Body of pancreas (tissue), 4 donors: Measurements from ENCODE around the gene DNAJC1.
"Not testable (repeated sequence)": the region's sequence is repeated elsewhere in the genome, so short reads cannot be mapped to it uniquely, and the experiment has no call there.

Experiments
- POLR2A ChIP-seq, 3 donors: fragments of 450-650 bp; IDR thresholded peaks; one replicate each; pipeline ENCODE4 v1.6.1; 2016; ENCODE audit warnings: antibody characterized with exemption in 3 of 3, mild to moderate bottlenecking in 2 of 3
- TF ChIP-seq, protein P1 (sequence below), 7 experiments: fragments of 450-650 bp in 4 of 7; fragments of 200-600 bp in 3 of 7; sonication (generic) in 3 of 7; IDR thresholded peaks; one replicate each; pipeline ENCODE4 v1.5.1; 2016 to 2019; ENCODE audit warnings: antibody characterized with exemption in 7 of 7

DNA sequence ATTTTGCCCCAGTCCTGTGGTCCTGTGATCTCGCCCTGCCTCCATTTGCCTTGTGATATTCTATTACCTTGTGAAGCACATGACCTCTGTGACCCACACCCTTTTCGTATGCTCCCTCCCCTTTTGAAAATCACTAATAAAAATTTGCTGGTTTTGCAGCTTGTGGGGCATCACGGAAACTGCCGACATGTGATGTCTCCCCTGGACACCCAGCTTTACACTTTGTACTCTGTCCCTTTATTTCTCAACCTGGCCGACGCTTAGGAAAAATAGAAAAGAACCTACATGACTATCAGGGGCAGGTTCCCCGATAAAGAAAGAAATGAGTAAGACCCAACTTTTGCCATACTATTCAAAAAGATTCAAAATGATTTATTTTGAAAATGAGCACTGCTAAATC is 185.1 kb downstream of the DNAJC1 start:
- TF ChIP-seq, protein P1, sequence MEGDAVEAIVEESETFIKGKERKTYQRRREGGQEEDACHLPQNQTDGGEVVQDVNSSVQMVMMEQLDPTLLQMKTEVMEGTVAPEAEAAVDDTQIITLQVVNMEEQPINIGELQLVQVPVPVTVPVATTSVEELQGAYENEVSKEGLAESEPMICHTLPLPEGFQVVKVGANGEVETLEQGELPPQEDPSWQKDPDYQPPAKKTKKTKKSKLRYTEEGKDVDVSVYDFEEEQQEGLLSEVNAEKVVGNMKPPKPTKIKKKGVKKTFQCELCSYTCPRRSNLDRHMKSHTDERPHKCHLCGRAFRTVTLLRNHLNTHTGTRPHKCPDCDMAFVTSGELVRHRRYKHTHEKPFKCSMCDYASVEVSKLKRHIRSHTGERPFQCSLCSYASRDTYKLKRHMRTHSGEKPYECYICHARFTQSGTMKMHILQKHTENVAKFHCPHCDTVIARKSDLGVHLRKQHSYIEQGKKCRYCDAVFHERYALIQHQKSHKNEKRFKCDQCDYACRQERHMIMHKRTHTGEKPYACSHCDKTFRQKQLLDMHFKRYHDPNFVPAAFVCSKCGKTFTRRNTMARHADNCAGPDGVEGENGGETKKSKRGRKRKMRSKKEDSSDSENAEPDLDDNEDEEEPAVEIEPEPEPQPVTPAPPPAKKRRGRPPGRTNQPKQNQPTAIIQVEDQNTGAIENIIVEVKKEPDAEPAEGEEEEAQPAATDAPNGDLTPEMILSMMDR (IDR thresholded peaks at IDR 0.05) = not testable (repeated sequence)
- TF ChIP-seq POLR2A (IDR thresholded peaks at IDR 0.05) = not testable (repeated sequence)
